ENCODE results near the gene STUB1.
A peak's percentile ranks its signal among the peaks of the same experiment; 100 is the strongest.

The STUB1 gene

GRCh38 chr16:724188-725040 lies 44.2 kb downstream of the STUB1 start:
- DNase-seq (ENCODE audit: low read depth in 2 of 2, low spot score in 1 of 2), result no peak

DNA sequence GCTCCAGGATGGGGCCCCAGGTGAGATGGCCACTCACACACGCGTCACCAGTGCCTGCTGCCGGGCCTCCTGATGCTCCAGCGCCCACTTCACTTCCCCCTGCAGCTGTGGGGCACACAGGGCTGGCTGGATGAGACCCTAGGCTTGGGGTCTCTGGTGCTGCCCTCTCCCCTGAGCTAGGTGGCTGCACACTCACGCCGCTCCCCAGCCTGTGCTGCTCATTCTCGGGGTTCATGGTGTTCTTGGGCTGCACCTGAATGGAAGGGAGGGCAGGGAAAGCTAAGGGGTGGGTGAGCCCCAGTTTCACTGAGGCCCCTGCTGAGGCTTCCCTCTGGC lies 44.8 kb downstream of the STUB1 start:
- DNase-seq (ENCODE audit: low read depth in 2 of 2, low spot score in 1 of 2), result no peak

- no peak for DNase-seq (ENCODE audit: low read depth in 2 of 2, low spot score in 1 of 2)
These were observed 45.4 kb downstream of the STUB1 start for GRCh38 chr16:725463-726187.

- DNase-seq (ENCODE audit: low read depth in 2 of 2, low spot score in 1 of 2), result no peak
These were observed 45.9 kb downstream of the STUB1 start for GRCh38 chr16:726188-726437.

- DNase-seq (ENCODE audit: low read depth in 2 of 2, low spot score in 1 of 2), result peak in 1 of 2 donors; percentile 46
These were observed 46.5 kb downstream of the STUB1 start, which contains the start of the genes CCDC78 and HAGHL for GRCh38 chr16:726438-727290. TSS of gene CCDC78 (minus strand) at chr16:726443. CDS start at chr16:726367, 76 bp downstream. TSS of gene HAGHL (plus strand) at chr16:727106. CDS start at chr16:727510, 404 bp downstream.

GRCh38 chr16:727291-727977 lies 47.2 kb downstream of the STUB1 start:
- DNase-seq (ENCODE audit: low read depth in 2 of 2, low spot score in 1 of 2), result no peak

GRCh38 chr16:728131-728889 lies 48.1 kb downstream of the STUB1 start:
- DNase-seq (ENCODE audit: low read depth in 2 of 2, low spot score in 1 of 2), result peak in 1 of 2 donors; percentile 42

DNA sequence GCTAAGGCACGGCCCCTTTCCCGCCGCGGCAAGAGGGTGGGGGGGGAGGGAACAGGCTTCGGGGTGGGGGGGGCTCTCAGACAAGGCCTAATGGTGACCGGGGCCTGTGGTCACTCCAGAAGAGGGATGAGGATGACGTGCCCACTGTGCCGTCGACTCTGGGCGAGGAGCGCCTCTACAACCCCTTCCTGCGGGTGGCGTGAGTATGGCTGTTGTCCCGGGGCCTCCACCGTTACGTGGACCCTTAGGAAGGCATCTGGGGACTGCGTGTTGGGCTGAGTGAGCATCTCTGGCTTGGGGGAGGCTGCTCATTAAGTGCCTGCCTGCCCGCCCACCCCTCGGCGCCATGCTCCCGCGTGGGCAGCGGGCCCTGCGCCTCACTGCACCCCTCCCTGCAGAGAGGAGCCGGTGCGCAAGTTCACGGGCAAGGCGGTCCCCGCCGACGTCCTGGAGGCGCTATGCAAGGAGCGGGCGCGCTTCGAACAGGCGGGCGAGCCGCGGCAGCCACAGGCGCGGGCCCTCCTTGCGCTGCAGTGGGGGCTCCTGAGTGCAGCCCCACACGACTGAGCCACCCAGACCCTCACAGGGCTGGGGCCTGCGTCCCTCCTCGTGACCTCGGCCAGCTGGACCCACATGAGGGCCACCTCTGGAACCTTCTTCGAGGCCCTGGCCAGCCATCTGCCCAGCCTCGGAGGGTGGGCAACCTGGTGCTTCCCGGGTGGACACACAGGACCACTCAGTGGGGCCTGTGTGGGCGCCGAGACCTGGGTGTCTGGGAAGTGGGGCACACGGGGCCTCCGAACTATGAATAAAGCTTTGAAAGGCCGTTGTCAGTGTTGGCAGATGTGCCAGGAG lies 48.9 kb downstream of the STUB1 start:
- no peak for DNase-seq (ENCODE audit: low read depth in 2 of 2, low spot score in 1 of 2)

DNA sequence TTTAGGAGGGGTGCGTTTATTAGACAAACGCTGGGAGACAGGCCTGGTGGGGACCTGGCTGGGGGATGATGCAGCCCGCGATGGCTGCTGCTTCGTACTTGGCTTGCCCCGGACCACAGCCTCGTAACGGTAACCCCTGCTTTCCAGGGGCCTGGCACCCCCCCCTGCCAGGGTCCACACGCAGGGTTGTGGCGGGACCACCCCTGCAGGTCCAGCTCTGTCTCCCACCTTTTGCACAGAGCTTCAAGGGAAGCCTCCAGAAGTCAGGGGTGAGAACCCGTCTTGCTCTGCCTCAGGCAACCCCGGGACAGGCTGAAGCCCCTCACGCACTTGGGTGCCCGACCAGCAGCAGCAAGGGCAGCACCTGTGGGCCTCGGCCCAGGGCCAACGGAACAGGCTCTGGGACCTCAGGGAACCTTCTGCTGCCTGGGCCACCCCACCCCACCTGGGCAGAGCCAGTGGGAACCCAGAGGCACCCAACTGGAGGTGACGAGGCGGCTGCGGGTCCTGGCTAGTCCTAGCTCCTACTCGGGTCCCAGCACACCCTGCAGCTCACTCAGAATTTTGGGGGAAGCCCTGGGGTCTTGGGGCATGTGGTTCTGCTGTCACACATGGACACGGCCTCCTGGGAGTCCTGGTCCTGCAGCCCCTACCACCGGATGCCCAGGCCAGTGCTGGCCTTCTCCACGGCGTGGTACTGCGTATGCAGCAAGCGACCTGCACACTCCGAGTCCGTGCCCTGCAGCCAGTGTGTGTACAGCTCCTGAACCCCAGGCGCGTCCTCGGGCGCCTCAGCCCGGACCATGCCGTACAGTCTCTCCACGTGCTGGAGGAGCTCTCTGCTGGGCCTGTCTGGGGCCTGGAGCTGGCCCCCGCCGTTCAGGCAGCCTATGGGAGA lies 49.8 kb downstream of the STUB1 start:
- no peak for DNase-seq (ENCODE audit: low read depth in 2 of 2, low spot score in 1 of 2)

DNA sequence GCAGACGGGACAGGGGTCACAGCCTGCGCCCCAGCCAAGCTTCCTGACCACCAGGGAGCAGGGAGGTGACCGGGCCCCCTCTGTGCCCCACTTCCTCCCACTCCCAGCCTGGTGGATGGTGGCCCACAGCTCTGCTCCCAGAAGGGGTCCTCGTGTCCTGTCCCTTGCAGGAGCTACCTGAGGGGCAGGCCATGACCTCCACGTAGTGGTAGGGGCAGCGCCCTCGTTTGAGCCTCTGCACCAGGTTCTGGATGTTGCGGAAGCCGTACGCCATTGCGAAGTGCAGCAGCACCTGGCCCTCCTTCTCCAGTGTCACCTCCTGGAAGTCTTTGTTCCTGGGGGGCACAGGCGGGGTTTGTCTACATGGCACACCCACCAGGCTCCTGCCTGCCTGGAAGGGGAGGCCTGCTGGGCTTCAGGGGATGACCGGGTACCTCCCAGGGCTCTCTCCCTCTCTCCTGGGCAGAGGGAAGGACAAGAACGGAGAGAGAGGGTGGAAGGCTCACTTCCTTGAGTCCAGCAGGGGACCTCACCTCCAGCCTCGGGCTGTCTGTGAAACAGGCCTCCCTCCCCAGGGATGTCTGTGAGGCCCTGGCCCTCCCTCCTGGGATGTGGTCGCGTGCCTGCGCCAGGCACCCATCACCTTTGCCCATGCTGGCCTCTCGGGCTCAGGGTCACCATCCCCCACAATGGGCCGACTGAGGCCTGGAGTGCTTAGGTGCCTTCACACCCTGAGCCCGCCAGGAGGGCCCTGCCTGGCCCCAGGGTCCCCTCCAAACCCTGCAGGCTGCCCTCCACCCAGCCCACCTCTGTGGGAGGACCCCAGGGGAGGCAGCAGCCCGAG lies 50.7 kb downstream of the STUB1 start:
- DNase-seq (ENCODE audit: low read depth in 2 of 2, low spot score in 1 of 2), result no peak

DNA sequence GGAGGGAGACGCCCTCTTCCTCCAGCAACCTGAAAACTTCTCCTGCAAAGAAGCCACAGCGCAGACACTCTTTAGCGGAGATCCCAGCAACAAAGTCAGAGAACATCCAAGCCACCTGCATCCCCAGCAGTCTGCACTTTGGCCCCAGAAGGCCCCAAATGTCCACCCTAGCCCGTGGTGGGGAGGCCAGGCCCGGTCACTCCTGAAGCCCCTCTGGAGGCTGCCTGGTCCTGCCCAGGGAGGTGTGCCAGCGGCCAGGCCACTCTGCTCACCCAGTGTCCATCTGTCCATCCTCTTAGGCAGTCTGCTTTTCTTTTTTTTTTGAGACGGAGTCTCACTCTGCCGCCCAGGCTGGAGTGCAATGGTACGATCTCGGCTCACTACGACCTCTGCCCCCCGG lies 52.1 kb downstream of the STUB1 start:
- no peak for DNase-seq (ENCODE audit: low read depth in 2 of 2, low spot score in 1 of 2)

Data from stimulated activated CD8-positive, alpha-beta memory T cell treated with anti-CD3 and anti-CD28 coated beads, Interleukin-4, amount 100 ng/mL, for 4 hours (primary cell).